HEK293 (cell line): ENCODE measurements around the gene TBCCD1.

Experiments used
- YY1 ChIP-seq: fragments of 450-650 bp; formaldehyde crosslinking; IDR thresholded peaks from 2 replicates; pipeline ENCODE4 v1.5.1; 2018; ENCODE audit warnings: missing biosample characterization, missing genetic modification characterization
- ZBTB1 ChIP-seq: fragments of 450-650 bp; formaldehyde crosslinking; IDR thresholded peaks from 2 replicates; pipeline ENCODE4 v1.5.1; 2016; ENCODE audit warnings: missing biosample characterization, missing genetic modification characterization
- ZBTB17 ChIP-seq: fragments of 450-650 bp; formaldehyde crosslinking; IDR thresholded peaks from 2 replicates; pipeline ENCODE4 v1.5.1; 2016; ENCODE audit warnings: missing biosample characterization, missing genetic modification characterization
- ZNF214 ChIP-seq: fragments of 450-650 bp; formaldehyde crosslinking; IDR thresholded peaks from 2 replicates; pipeline ENCODE4 v1.5.1; 2017; ENCODE audit warnings: missing biosample characterization, mild to moderate bottlenecking, missing genetic modification characterization, borderline replicate concordance
- ZNF76 ChIP-seq: fragments of 450-650 bp; formaldehyde crosslinking; IDR thresholded peaks from 2 replicates; pipeline ENCODE4; 2016; ENCODE audit warnings: low read depth, missing biosample characterization, missing genetic modification characterization, borderline replicate concordance
- ZXDB ChIP-seq: fragments of 450-650 bp; formaldehyde crosslinking; IDR thresholded peaks from 2 replicates; pipeline ENCODE4 v1.5.1; 2016; ENCODE audit warnings: missing biosample characterization, missing genetic modification characterization
- TF ChIP-seq, protein P1 (sequence below): fragments of 450-650 bp; formaldehyde crosslinking; conservative IDR thresholded peaks from 2 replicates; pipeline ENCODE4 v1.5.1; 2016; ENCODE audit warnings: low read depth, missing biosample characterization, missing genetic modification characterization
- TF ChIP-seq, protein P2 (sequence below): fragments of 450-650 bp; formaldehyde crosslinking; IDR thresholded peaks from 2 replicates; pipeline ENCODE4 v1.5.1; 2017; ENCODE audit warnings: missing biosample characterization, missing genetic modification characterization
- TF ChIP-seq, protein P3 (sequence below): fragments of 450-650 bp; formaldehyde crosslinking; IDR thresholded peaks from 2 replicates; pipeline ENCODE4 v1.5.1; 2016; ENCODE audit warnings: missing biosample characterization, missing genetic modification characterization

DNA sequence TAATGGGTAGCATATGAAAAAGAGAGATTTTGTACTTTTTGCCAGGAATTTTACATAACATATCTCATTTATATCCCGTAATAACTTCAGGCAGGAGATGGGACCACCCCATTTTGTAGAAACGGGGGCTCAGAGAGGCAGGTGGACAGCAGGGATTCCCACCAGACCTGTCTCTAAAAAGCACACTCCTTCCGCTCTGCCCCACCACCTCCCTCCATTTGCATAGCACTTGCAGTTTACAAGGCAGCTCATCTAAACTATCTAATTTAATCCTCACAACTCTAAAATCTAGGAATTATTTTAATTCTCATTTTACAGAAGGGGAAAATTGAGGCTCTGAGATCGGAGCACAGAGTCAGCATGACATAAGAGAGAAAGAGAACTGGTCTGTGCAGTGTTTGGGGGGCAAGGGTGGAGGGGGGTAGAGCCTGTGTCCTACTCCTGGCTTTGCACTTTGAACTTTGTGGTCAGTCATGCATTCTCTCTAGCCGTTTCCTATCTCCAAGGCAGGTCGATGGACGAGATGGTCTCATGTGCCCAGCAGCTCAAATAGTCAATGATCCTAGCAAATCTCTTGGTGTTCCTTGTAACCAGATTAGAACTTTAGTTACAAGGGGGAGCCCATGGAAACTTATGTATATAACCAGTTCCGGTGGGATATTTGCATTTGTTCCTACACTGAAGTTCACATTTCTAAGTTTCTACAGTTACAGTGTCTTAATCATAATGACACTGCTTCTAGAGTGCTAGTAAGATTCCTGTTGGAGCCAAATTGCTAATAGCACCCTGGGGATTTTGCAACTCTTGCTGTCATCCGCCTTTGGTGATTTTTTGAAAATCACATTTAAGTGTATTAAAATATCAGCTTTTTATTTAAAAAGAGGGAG lies 41.5 kb downstream of the TBCCD1 start:
- no peak for TF ChIP-seq ZNF76 (tag by site-specific recombination)
- TF ChIP-seq, protein P1, sequence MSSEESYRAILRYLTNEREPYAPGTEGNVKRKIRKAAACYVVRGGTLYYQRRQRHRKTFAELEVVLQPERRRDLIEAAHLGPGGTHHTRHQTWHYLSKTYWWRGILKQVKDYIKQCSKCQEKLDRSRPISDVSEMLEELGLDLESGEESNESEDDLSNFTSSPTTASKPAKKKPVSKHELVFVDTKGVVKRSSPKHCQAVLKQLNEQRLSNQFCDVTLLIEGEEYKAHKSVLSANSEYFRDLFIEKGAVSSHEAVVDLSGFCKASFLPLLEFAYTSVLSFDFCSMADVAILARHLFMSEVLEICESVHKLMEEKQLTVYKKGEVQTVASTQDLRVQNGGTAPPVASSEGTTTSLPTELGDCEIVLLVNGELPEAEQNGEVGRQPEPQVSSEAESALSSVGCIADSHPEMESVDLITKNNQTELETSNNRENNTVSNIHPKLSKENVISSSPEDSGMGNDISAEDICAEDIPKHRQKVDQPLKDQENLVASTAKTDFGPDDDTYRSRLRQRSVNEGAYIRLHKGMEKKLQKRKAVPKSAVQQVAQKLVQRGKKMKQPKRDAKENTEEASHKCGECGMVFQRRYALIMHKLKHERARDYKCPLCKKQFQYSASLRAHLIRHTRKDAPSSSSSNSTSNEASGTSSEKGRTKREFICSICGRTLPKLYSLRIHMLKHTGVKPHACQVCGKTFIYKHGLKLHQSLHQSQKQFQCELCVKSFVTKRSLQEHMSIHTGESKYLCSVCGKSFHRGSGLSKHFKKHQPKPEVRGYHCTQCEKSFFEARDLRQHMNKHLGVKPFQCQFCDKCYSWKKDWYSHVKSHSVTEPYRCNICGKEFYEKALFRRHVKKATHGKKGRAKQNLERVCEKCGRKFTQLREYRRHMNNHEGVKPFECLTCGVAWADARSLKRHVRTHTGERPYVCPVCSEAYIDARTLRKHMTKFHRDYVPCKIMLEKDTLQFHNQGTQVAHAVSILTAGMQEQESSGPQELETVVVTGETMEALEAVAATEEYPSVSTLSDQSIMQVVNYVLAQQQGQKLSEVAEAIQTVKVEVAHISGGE (tag by site-specific recombination): no peak
- TF ChIP-seq, protein P2, sequence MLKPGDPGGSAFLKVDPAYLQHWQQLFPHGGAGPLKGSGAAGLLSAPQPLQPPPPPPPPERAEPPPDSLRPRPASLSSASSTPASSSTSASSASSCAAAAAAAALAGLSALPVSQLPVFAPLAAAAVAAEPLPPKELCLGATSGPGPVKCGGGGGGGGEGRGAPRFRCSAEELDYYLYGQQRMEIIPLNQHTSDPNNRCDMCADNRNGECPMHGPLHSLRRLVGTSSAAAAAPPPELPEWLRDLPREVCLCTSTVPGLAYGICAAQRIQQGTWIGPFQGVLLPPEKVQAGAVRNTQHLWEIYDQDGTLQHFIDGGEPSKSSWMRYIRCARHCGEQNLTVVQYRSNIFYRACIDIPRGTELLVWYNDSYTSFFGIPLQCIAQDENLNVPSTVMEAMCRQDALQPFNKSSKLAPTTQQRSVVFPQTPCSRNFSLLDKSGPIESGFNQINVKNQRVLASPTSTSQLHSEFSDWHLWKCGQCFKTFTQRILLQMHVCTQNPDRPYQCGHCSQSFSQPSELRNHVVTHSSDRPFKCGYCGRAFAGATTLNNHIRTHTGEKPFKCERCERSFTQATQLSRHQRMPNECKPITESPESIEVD: no peak
- TF ChIP-seq, protein P3, sequence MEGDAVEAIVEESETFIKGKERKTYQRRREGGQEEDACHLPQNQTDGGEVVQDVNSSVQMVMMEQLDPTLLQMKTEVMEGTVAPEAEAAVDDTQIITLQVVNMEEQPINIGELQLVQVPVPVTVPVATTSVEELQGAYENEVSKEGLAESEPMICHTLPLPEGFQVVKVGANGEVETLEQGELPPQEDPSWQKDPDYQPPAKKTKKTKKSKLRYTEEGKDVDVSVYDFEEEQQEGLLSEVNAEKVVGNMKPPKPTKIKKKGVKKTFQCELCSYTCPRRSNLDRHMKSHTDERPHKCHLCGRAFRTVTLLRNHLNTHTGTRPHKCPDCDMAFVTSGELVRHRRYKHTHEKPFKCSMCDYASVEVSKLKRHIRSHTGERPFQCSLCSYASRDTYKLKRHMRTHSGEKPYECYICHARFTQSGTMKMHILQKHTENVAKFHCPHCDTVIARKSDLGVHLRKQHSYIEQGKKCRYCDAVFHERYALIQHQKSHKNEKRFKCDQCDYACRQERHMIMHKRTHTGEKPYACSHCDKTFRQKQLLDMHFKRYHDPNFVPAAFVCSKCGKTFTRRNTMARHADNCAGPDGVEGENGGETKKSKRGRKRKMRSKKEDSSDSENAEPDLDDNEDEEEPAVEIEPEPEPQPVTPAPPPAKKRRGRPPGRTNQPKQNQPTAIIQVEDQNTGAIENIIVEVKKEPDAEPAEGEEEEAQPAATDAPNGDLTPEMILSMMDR (tag by site-specific recombination): no peak
- no peak for TF ChIP-seq ZXDB (tag by site-specific recombination)
- TF ChIP-seq ZBTB17 (tag by site-specific recombination): no peak
- no peak for TF ChIP-seq ZBTB1 (tag by site-specific recombination)
- no peak for TF ChIP-seq ZNF214 (tag by site-specific recombination)
- TF ChIP-seq YY1 (tag by site-specific recombination): no peak
